ENCODE measurements around the gene AP3B1. TPM values are rescaled to one million over a fixed set of nuclear protein-coding genes. Genes with fewer than 3 reads are reported as not detected.

The AP3B1 gene
- total RNA-seq, 1 donor, result 113 TPM

DNA sequence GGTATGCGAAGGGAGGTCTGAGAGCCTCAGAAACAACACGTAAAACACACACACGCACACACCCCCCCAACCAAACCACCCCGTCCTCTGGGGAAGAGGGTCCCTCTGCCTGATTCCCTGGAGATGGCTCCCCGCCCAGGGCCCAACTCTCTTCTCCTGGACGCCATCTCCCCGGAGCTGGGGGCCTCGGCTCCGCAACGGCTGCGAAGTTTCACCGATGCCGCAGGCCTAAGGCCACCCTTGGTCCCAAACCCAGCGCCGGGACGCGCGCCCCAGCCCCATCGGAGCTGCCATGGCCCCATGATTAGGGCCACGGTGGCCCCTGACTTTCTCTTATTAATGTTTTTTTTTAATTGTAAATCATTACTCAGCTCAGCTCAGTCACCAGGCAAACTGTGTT lies 337.0 kb downstream of the AP3B1 start:
- no peak overlapping the region for H3K4me3 ChIP-seq (ENCODE audit: low read depth, low read length)
- TF ChIP-seq, protein P1, sequence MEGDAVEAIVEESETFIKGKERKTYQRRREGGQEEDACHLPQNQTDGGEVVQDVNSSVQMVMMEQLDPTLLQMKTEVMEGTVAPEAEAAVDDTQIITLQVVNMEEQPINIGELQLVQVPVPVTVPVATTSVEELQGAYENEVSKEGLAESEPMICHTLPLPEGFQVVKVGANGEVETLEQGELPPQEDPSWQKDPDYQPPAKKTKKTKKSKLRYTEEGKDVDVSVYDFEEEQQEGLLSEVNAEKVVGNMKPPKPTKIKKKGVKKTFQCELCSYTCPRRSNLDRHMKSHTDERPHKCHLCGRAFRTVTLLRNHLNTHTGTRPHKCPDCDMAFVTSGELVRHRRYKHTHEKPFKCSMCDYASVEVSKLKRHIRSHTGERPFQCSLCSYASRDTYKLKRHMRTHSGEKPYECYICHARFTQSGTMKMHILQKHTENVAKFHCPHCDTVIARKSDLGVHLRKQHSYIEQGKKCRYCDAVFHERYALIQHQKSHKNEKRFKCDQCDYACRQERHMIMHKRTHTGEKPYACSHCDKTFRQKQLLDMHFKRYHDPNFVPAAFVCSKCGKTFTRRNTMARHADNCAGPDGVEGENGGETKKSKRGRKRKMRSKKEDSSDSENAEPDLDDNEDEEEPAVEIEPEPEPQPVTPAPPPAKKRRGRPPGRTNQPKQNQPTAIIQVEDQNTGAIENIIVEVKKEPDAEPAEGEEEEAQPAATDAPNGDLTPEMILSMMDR (IDR thresholded peaks at IDR 0.05; ENCODE audit: insufficient read depth, low read depth, low read length), result no peak
- no peak for DNase-seq (ENCODE audit: low read depth)

DNA sequence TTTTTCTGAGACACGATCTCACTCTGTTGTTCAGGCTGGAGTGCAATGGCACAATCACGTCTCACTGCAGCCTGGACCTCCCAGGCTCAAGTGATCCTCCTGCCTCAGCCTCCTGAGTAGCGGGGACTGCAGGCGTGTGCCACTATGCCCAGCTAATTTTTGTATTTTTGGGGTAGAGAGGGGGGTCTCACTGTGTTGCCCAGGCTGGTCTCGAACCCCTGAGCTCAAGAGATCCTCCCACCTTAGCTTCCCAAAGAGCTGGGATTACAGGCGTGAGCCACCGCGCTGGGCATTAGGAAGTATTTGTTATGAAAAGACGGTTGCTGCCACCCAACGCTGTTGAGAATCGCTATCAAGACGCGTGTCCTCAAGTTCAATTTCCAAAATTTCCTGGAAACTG lies 337.4 kb downstream of the AP3B1 start:
- DNase-seq (ENCODE audit: low read depth), result no peak
- no peak overlapping the region for H3K4me3 ChIP-seq (ENCODE audit: low read depth, low read length)
- TF ChIP-seq, protein P1 (IDR thresholded peaks at IDR 0.05; ENCODE audit: insufficient read depth, low read depth, low read length), result no peak

DNA sequence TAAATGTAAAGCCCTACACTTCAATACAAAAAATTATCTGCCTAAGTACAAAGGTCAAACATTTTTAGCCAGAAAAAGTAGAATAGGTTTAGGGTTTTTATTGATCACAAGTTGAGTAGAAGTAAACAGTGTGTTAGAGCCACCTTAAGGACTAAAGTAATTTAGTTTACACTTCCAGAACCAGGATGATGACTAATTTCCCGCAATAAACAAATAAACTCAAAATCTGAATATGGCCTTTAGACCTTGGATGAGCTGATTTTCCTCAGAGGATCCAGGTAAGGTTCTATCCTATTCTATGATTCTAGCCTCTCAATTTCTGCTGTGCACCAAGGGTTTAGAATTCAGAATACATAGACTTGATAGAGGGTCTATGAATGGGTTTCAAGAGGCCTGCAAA lies 338.9 kb downstream of the AP3B1 start:
- TF ChIP-seq, protein P1 (IDR thresholded peaks at IDR 0.05; ENCODE audit: insufficient read depth, low read depth, low read length), result no peak
- no peak overlapping the region for H3K4me3 ChIP-seq (ENCODE audit: low read depth, low read length)
- DNase-seq (ENCODE audit: low read depth), result no peak

DNA sequence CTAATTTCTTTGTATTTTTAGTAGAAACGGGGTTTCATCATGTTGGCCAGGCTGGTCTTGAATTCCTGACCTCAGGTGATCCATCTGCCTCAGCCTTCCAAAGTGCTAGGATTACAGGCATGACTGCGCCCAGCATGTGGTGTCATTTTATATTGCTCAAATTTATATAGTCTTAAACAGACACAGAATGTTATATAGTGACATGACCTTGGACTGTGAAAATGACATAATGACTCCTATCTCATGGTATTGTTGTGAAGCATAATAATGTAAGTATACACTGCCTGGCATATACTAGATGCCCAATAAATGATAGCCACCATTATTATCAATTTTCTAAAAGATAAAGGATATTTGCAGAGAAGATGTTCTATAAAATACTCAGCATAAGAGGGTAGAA lies 341.1 kb downstream of the AP3B1 start:
- DNase-seq (ENCODE audit: low read depth), result no peak
- H3K4me3 ChIP-seq (ENCODE audit: low read depth, low read length), result no peak overlapping the region
- TF ChIP-seq, protein P1 (IDR thresholded peaks at IDR 0.05; ENCODE audit: insufficient read depth, low read depth, low read length), result no peak

DNA sequence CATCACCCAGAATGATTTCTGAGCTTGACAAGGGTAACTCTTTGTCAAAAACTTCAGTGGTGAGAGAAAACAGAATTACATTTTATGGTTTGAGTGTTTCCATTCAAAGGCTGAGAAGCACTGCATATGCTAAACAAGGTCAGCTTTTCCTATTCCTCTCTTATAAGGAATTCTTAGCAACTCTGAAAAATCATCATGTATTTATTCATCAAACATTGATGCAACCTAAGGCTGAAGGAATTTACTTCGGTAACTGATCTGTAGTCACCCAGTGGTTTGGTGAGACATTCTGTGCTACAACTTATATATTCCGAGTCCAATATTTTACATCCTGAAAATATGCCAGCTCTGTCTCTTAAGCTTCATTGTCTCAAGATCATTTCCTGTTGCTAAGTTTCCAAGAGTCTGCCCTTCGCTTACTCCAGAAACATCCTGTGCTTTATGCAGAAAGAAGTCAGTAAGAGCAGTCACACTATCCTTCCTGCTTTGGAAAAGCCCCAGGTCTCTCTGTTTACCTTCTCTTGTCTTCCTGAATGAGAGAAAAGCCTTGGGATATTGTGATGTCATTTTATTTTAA lies 341.8 kb downstream of the AP3B1 start:
- DNase-seq (ENCODE audit: low read depth), result no peak

More for the DNA sequence above, 341.8 kb downstream of the AP3B1 start:
- TF ChIP-seq, protein P1 (IDR thresholded peaks at IDR 0.05; ENCODE audit: insufficient read depth, low read depth, low read length), result no peak
- H3K4me3 ChIP-seq (ENCODE audit: low read depth, low read length), result no peak overlapping the region

Small RNA genes lying within 50 kb of the gene (small RNA-seq; reads per million reads assigned to genes)
- gene RF00019, result not detected
- not detected for gene RNU6-183P

Other genes with a start within 250 kb of the AP3B1 start
- gene SCAMP1, start 65.9 kb upstream of the AP3B1 start, total RNA-seq, result 38.0 and 61.7 TPM in 2 replicates

Measured in fibroblast of villous mesenchyme (primary cell).